ENCODE measurements around the gene RAPGEF4. TPM values are rescaled to one million over a fixed set of nuclear protein-coding genes. Genes with fewer than 3 reads are reported as not detected.

The RAPGEF4 gene
- total RNA-seq, 1 experiment from 2014 or later, result not detected

- Histone ChIP-seq H3K79me2 (ENCODE audit: low read depth) (no peaks in the 10 kb centered on the region), H4K20me1 (ENCODE audit: insufficient read depth) (no peaks in the 10 kb centered on the region), H3K4me2 (no peak overlapping the region), H3K9me2 (ENCODE audit: insufficient read depth) (no peaks in the 10 kb centered on the region), H3K36me3 (ENCODE audit: low read depth) (no peaks in the 10 kb centered on the region), H3K4me1 (replicated peaks; ENCODE audit: insufficient read depth) (peaks cover 40% of the 10 kb centered on the region), H3F3A (ENCODE audit: insufficient read depth, low read depth) (peaks cover 35% of the 10 kb centered on the region), H3K4me3 (no peak overlapping the region), H3K9me3 (ENCODE audit: insufficient read depth, low read depth) (no peaks in the 10 kb centered on the region), H3K27ac (no peak overlapping the region), H3K27me3 (ENCODE audit: insufficient read depth, low read depth) (no peaks in the 10 kb centered on the region), H2AFZ (no peak overlapping the region)
- ChIA-PET CTCF (interaction anchor here (0.6 kb wide), 1 partner anchor 1543 kb away, joined by 3 read pairs; no protein-coding TSS in a partner anchor), POLR2A (ENCODE audit: unreplicated experiment) (no interaction called here)
- DNase-seq, result no peak
- intact Hi-C loops (cut with micrococcal nuclease; ENCODE audit: unreplicated experiment), result no loop called here
- no TSS peak for BruUV-seq (replicated peaks)
- TF ChIP-seq EZH2 (IDR thresholded peaks at IDR 0.05; ENCODE audit: low read depth), result no peak
- TF ChIP-seq CTCF (conservative IDR thresholded peaks at IDR 0.05), result no peak
Measured at GRCh38 chr2:172988728-172989127, 253.1 kb downstream of the RAPGEF4 start.

GRCh38 chr2:172991031-172991430 is 255.4 kb downstream of the RAPGEF4 start:
- Histone ChIP-seq H3K9me3 (ENCODE audit: insufficient read depth, low read depth) (no peaks in the 10 kb centered on the region), H3K9me2 (ENCODE audit: insufficient read depth) (no peaks in the 10 kb centered on the region), H2AFZ (no peak overlapping the region), H4K20me1 (ENCODE audit: insufficient read depth) (no peaks in the 10 kb centered on the region), H3K4me1 (replicated peaks; ENCODE audit: insufficient read depth) (peaks cover 43% of the 10 kb centered on the region), H3F3A (ENCODE audit: insufficient read depth, low read depth) (peaks cover 24% of the 10 kb centered on the region), H3K27ac (no peak overlapping the region), H3K4me2 (no peak overlapping the region), H3K27me3 (ENCODE audit: insufficient read depth, low read depth) (no peaks in the 10 kb centered on the region), H3K36me3 (ENCODE audit: low read depth) (no peaks in the 10 kb centered on the region), H3K4me3 (no peak overlapping the region), H3K79me2 (ENCODE audit: low read depth) (no peaks in the 10 kb centered on the region)
- TF ChIP-seq EZH2 (IDR thresholded peaks at IDR 0.05; ENCODE audit: low read depth), result no peak
- no peak for TF ChIP-seq CTCF (conservative IDR thresholded peaks at IDR 0.05)
- ChIA-PET CTCF (no interaction called here), POLR2A (ENCODE audit: unreplicated experiment) (no interaction called here)
- no TSS peak for BruUV-seq (replicated peaks)
- intact Hi-C loops (cut with micrococcal nuclease; ENCODE audit: unreplicated experiment), result no loop called here
- no peak for DNase-seq

- Histone ChIP-seq H3K4me1 (replicated peaks; ENCODE audit: insufficient read depth) (peaks cover 45% of the 10 kb centered on the region), H3K4me3 (no peak overlapping the region), H4K20me1 (ENCODE audit: insufficient read depth) (no peaks in the 10 kb centered on the region), H3K9me3 (ENCODE audit: insufficient read depth, low read depth) (no peaks in the 10 kb centered on the region), H3K27me3 (ENCODE audit: insufficient read depth, low read depth) (no peaks in the 10 kb centered on the region), H3K4me2 (no peak overlapping the region), H3K36me3 (ENCODE audit: low read depth) (no peaks in the 10 kb centered on the region), H3F3A (ENCODE audit: insufficient read depth, low read depth) (peaks cover 18% of the 10 kb centered on the region), H3K9me2 (ENCODE audit: insufficient read depth) (no peaks in the 10 kb centered on the region), H3K27ac (no peak overlapping the region), H2AFZ (no peak overlapping the region), H3K79me2 (ENCODE audit: low read depth) (no peaks in the 10 kb centered on the region)
- ChIA-PET CTCF (interaction anchor here (0.6 to 1.0 kb wide), 3 partner anchors 31 to 62 kb away, joined by 3 to 4 read pairs (median 3); no protein-coding TSS in a partner anchor), POLR2A (ENCODE audit: unreplicated experiment) (interaction anchor here (0.6 kb wide), 1 partner anchor 57 kb away, joined by 4 read pairs; no protein-coding TSS in a partner anchor)
- no peak for DNase-seq
- intact Hi-C loops (cut with micrococcal nuclease; ENCODE audit: unreplicated experiment), result no loop called here
- BruUV-seq (replicated peaks), result no TSS peak
- TF ChIP-seq CTCF (conservative IDR thresholded peaks at IDR 0.05) (no peak), EZH2 (IDR thresholded peaks at IDR 0.05; ENCODE audit: low read depth) (no peak)
Measured at GRCh38 chr2:172993139-172993538, 257.5 kb downstream of the RAPGEF4 start.
